Large intestine (tissue), 3 donors: ENCODE results near the gene TM4SF18. TPM values are rescaled to one million over a fixed set of nuclear protein-coding genes. Genes with fewer than 3 reads are reported as not detected.
A peak's percentile ranks its signal among the peaks of the same experiment; 100 is the strongest.

Experiments
- DNase-seq, 2 donors: peaks; one replicate each; pipeline versions ENCODE4 v3.0.0 to v3.0.0-alpha.2; 2013
- H3K27ac ChIP-seq: one replicate; pipeline ENCODE4 v1.5.1; 2013; ENCODE audit warnings: low read length
- H3K27me3 ChIP-seq: 2 replicates; pipeline ENCODE4 v1.6.1; 2013; ENCODE audit warnings: low read length; ENCODE audit not compliant: control insufficient read depth, insufficient read depth
- H3K36me3 ChIP-seq: 2 replicates; pipeline ENCODE4 v1.6.1; 2013; ENCODE audit warnings: low read length; ENCODE audit not compliant: control insufficient read depth, insufficient read depth
- H3K4me1 ChIP-seq: one replicate; pipeline ENCODE4 v1.6.1; 2013; ENCODE audit warnings: low read length; ENCODE audit not compliant: control insufficient read depth, insufficient read depth
- H3K4me3 ChIP-seq: one replicate; pipeline ENCODE4 v1.5.1; 2013; ENCODE audit warnings: low read length
- H3K9me3 ChIP-seq: one replicate; pipeline ENCODE4 v1.6.1; 2013; ENCODE audit warnings: mild to moderate bottlenecking, low read depth, low read length, moderate library complexity; ENCODE audit not compliant: control insufficient read depth
- WGBS: methylation state at CpG from one replicate; pipeline ENCODE4 v1.1.5; 2013; ENCODE audit warnings: low lambda C conversion rate; ENCODE audit not compliant: insufficient coverage; 5-methylcytosine and 5-hydroxymethylcytosine counted together
- polyA plus RNA-seq: library from polyadenylated mRNA; unstranded; fragments of 120-200 nt; gene quantifications from one replicate; pipeline ENCODE4 v1.2.1, GENCODE V29; 2013

TM4SF18 gene
- polyA plus RNA-seq, 1 donor = 6.6 TPM

DNA sequence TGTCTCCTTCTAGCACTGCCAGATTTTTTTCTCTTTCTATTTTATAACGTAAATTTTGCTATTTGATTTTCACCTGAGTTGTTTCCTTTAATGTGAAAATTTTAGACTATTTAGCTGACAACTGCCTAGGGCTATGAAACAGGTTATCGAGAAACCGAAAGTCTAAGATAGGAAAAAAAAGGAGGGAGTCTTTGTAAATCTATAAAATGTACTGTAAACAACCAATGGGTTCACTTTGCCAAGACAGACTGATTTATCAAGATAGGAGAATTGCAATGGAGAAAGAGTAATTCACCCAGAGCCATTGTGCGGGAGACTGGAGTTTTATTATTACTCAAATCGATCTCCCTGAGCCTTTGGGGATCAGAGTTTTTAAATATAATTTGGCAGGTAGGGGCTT is 50.0 kb downstream of the TM4SF18 start:
- Histone ChIP-seq H3K36me3 (no peaks in the 10 kb centered on the region), H3K27ac (no peak overlapping the region), H3K4me1 (no peaks in the 10 kb centered on the region), H3K27me3 (no peaks in the 10 kb centered on the region), H3K9me3 (peaks cover 5% of the 10 kb centered on the region), H3K4me3 (no peak overlapping the region)
- WGBS = 93% methylated on average over 4 of the region's 5 CpGs
- no peak for DNase-seq

DNA sequence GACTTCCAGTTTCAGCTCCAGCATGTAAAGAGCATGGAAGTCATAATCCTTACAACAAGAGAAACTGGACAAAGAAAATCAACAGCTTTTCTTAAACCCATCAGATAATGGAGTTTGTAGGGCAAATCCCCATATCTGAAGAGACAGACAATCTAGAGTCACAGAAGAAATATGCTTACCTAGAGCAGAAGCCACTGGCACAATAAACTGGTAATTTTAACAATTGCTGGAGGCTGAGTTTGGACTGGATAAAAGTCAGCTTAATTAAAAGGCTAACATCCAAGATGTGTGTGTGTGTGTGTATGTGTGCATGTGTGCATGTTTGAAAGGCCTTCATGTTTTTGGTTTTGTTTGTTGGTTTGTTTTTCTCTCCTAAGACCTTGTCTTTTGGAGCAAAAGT is 50.6 kb downstream of the TM4SF18 start:
- H3K4me1 ChIP-seq = no peaks in the 10 kb centered on the region
- H3K27me3 ChIP-seq = no peaks in the 10 kb centered on the region
- H3K36me3 ChIP-seq = no peaks in the 10 kb centered on the region
- DNase-seq = no peak
- H3K27ac ChIP-seq = no peak overlapping the region
- no peak overlapping the region for H3K4me3 ChIP-seq
- peaks cover 5% of the 10 kb centered on the region for H3K9me3 ChIP-seq

DNA sequence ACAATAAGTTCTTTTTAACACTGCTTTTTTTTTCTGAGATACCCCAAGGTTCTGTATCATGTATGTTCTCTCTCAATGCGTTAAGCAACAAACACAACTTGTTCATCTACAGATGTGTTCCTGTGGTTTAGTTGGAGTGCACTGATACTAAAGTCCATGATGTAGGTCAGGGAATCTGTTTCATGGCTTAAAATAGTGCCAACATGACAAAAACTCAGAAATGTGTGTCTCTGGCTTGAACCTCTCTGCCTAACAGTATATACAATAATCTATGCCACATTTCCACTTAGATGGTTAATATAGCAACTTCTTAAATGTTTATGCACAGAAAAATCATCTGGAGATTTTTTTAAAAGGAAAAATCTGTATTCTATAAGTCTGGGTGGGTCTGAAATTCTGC is 51.1 kb downstream of the TM4SF18 start:
- Histone ChIP-seq H3K36me3 (no peaks in the 10 kb centered on the region), H3K27me3 (no peaks in the 10 kb centered on the region), H3K27ac (no peak overlapping the region), H3K4me1 (peaks cover 2% of the 10 kb centered on the region), H3K9me3 (peaks cover 5% of the 10 kb centered on the region), H3K4me3 (no peak overlapping the region)
- 83% methylated on average over 1 of the region's 1 CpG for WGBS
- DNase-seq = no peak

DNA sequence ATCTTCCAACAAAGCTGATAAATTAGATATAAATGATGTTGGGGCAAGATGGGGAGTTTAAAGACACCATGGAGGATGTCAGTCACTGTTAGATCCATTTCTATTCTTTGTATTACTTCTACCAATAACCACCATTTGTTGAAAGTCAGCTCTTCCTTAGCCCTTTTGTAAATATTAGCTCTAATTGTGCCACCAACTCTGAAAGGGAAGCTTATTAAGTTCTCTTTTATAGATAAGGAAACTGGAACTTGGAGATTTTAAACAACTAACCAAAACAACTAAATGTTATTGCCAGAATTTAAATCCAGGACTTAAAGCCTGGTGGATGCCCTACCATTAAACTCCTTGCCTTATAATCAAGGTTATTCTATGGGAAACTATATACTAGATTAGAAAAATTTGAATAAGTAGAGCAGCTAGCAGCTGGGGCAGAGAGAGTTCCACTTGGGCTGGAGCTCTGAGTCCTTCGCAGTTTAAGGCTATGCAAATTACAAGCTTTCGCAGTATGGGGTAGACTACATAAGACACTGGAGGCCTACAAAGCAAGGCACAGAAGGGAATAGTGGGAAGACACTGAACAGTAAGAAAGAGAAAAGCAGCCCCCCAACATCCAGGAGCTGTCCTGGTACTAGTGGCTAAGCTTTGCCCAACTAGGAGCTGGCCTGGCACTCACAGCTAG is 52.6 kb downstream of the TM4SF18 start:
- Histone ChIP-seq H3K36me3 (no peaks in the 10 kb centered on the region), H3K27ac (no peak overlapping the region), H3K27me3 (no peaks in the 10 kb centered on the region), H3K9me3 (peaks cover 5% of the 10 kb centered on the region), H3K4me3 (no peak overlapping the region), H3K4me1 (peaks cover 2% of the 10 kb centered on the region)
- WGBS = no CpG with 5 or more reads among the region's 2 CpGs
- no peak for DNase-seq

DNA sequence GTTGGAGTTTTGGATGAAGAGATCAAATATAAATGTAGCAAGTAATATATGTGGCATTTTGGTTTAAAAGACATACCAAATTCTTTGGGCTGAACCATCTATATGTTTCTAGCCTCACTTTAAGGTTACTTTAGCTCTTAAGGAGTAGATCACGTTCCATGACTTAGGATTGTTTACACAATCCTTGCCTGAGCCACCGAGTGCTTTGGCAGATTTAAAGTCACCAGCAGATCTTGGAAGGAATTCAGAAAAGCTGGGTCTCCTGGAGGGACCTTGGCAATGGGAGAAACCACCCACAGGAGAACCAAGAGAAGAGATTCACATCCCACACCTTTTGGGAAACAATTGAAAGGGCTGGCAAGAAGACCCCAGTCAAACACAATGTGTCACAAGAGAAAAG is 54.5 kb downstream of the TM4SF18 start:
- Histone ChIP-seq H3K27me3 (no peaks in the 10 kb centered on the region), H3K9me3 (peaks cover 2% of the 10 kb centered on the region), H3K27ac (no peak overlapping the region), H3K4me3 (no peak overlapping the region), H3K36me3 (no peaks in the 10 kb centered on the region), H3K4me1 (peaks cover 2% of the 10 kb centered on the region)
- no peak for DNase-seq
- 80% methylated on average over 1 of the region's 2 CpGs for WGBS

DNA sequence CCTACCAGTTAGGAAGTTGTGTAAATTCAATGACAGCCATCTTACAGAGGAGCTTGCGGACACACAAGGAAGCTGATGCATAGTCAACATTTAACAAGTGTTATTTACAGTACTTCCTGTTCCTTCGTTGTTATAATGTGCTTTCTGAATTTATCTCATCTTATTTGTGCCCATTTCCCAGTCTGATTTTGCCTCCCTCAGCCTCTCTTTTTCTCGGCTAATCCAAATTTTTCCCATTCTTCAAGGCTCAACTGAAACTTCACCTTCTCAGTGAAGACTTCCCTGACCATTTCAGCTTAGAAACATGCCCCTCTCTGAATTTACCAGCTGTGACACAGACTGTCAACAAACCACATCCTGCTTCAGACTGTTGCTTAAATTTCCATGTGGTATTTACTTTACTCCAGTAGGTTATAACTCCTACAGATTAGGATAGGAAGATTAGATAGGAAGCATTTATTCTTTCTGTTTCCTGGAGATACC is 56.1 kb downstream of the TM4SF18 start:
- H3K27ac ChIP-seq = peak overlapping the region; percentile 19
- H3K36me3 ChIP-seq = no peaks in the 10 kb centered on the region
- H3K4me1 ChIP-seq = peaks cover 2% of the 10 kb centered on the region
- H3K9me3 ChIP-seq = no peaks in the 10 kb centered on the region
- peak in 1 of 2 donors; percentile 52 for DNase-seq
- 44% methylated on average over 2 of the region's 3 CpGs for WGBS
- no peak overlapping the region for H3K4me3 ChIP-seq
- H3K27me3 ChIP-seq = no peaks in the 10 kb centered on the region

DNA sequence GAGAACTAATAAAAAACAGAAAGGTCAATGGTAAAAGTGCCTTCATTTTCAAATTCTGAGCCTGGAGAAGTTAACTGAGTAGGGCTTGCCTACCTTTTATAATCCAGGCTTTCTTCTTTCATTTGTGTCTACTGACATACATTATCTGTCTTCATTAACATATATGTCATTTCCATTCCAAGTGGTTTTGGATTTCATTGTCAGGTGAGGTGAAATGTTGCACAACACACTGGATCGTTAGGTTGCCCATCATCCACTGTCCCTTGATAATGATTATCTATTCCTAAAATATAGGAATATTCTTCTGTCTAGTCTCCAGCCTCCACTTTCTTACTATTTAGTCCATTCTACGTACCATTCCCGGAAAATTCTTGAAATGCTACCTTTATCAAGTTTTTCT is 56.8 kb downstream of the TM4SF18 start:
- Histone ChIP-seq H3K36me3 (no peaks in the 10 kb centered on the region), H3K27me3 (no peaks in the 10 kb centered on the region), H3K4me1 (peaks cover 2% of the 10 kb centered on the region), H3K9me3 (no peaks in the 10 kb centered on the region), H3K27ac (no peak overlapping the region), H3K4me3 (no peak overlapping the region)
- 100% methylated on average over 2 of the region's 3 CpGs for WGBS
- no peak for DNase-seq

DNA sequence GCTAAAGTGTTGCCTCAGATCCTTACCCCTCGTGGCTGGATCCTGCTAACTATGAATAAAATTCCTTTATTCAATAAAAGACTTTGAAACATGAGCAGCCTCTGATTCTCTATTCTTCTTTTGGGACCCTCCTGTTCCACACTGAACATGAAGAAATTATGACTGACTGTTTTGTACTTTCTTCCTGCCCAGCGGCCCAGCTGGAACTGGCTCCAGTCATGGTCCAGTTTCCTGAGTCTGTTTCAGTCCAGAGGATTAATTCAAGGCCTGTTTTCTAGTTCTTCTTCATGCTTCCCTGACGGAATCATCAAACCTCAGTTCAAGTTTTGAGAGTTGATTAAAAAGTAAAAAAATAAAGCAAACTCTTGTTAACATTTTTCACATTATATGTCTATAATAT is 59.2 kb downstream of the TM4SF18 start:
- DNase-seq = no peak
- no peaks in the 10 kb centered on the region for H3K36me3 ChIP-seq
- H3K27me3 ChIP-seq = no peaks in the 10 kb centered on the region
- peaks cover 2% of the 10 kb centered on the region for H3K4me1 ChIP-seq
- H3K9me3 ChIP-seq = no peaks in the 10 kb centered on the region
- no CpG with 5 or more reads among the region's 3 CpGs for whole genome bisulfite sequencing
- H3K4me3 ChIP-seq = no peak overlapping the region
- H3K27ac ChIP-seq = no peak overlapping the region

DNA sequence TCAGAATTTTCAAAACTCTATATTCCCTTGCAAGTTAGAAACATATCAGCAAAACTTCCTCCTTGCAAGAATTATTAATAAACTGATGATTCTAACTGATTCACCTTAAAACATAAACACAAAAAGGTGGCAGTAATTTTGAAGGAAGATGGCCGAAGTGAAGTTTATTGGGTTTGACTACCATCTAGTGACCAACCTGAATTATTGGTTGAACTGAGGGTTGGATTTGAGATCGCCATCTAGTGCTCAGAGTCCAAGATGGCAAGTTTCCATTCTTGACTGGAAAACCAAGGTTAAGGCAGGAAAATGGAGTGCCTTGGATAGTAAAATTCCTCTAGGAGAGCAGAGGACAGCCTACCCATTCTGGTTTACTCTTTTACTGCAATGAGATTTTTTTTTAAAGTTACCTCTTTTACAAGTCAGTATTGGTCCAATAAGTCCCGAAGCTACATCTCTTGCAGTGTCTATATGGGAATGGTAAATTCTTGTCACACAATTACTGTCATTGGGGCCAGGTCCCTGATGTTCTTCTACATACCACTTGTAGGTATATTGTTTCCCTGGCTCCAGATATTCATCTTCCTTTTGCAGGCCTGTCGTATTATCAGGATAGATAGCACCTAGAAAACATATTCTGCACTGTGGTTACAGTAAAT is 60.2 kb downstream of the TM4SF18 start:
- WGBS = 83% methylated on average over 1 of the region's 4 CpGs
- peaks cover 2% of the 10 kb centered on the region for H3K4me1 ChIP-seq
- H3K27me3 ChIP-seq = no peaks in the 10 kb centered on the region
- H3K4me3 ChIP-seq = no peak overlapping the region
- H3K27ac ChIP-seq = no peak overlapping the region
- peak; percentile 62 to 68 for DNase-seq
- no peaks in the 10 kb centered on the region for H3K9me3 ChIP-seq
- no peaks in the 10 kb centered on the region for H3K36me3 ChIP-seq

DNA sequence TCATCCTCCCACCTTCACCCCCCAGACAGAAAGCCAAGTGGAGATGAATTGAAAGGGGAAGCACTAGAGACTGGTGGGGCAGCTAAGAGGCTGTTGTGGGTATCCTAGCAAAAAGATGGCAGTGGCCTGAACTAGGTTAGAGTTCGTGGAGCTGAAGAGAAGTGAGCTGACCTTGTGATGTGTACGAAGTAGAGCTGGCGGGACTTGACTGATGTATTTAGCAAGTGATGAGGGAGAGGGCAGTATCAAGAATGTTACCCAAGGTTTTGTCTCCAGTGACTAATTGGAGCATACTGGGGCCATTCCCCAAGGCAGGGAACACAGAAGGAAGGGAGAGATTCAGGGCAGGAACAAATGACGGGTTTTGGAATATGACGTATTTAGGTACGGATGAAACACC is 61.8 kb downstream of the TM4SF18 start:
- WGBS = 90% methylated on average over 2 of the region's 6 CpGs
- no peaks in the 10 kb centered on the region for H3K9me3 ChIP-seq
- H3K27me3 ChIP-seq = no peaks in the 10 kb centered on the region
- no peak for DNase-seq
- H3K36me3 ChIP-seq = no peaks in the 10 kb centered on the region
- H3K27ac ChIP-seq = no peak overlapping the region
- no peaks in the 10 kb centered on the region for H3K4me1 ChIP-seq
- no peak overlapping the region for H3K4me3 ChIP-seq

DNA sequence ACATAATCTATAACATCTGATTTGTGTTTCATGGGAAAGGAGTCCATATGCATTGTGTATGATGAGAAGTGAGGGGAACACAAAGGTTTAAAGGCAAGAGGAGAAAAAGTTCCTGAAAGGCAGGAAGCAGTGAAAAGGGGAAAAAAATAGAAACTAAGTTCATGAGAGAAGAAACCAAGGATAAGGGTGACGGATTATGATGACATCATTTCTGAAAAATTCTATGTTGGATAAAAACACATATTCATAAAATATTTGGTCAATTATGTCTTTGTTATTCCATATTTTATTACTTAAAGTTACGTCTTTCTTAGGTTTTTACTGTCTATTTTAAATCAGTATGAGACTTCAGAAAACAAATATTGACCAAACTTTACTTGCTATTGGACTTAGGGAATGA is 63.3 kb downstream of the TM4SF18 start:
- Histone ChIP-seq H3K9me3 (no peaks in the 10 kb centered on the region), H3K27ac (no peak overlapping the region), H3K27me3 (no peaks in the 10 kb centered on the region), H3K36me3 (no peaks in the 10 kb centered on the region), H3K4me3 (no peak overlapping the region), H3K4me1 (no peaks in the 10 kb centered on the region)
- no peak for DNase-seq
- WGBS = 47% methylated on average over 2 of the region's 2 CpGs
